ENCODE data around the gene DDIT3.
"Not testable (repeated sequence)": the region's sequence is repeated elsewhere in the genome, so short reads cannot be mapped to it uniquely, and the experiment has no call there.

The DDIT3 gene, protein sequence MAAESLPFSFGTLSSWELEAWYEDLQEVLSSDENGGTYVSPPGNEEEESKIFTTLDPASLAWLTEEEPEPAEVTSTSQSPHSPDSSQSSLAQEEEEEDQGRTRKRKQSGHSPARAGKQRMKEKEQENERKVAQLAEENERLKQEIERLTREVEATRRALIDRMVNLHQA

DNA sequence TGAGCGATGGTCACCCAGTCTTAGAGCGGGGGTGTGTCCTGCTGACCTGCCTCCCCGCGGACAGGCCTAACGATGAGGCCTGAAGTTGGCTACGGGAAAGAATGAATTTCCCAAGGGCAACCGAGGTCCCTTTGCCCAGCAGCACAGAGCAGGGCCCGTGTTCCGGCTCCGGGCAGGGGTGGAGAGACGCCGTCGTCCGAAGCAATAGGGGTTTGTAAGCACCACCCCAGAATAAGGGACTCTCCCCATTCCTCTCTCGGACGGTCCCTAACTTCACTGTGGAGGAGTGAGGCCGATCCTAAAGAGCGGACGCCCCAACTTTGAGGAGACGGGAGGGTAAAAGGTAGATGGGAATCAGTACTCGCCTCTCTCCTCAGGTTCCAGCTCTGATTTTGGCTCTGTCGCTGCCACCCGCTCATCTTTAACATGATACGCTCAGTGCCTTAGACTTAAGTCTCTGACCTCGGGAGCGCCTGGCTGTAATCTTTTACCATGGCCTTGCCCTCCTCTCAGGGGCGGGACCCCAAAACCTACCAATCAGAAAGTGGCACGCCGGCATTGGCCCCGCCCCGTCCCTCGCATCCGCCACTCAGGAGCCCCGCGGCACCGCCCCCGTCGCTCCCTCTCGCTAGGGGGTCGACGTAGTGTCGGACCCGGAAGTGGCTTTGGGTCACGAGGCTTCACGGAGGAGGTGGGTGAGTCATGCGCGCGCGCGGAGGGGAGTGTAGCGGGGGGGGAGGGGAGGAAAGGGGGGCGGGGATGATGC lies at the start of gene DDIT3:
Gene DDIT3, minus strand, starts transcription at position 462 of the 766 bp plus-strand sequence. CDS start 3,108 bp downstream, outside the sequence.
- TF ChIP-seq, protein P1, sequence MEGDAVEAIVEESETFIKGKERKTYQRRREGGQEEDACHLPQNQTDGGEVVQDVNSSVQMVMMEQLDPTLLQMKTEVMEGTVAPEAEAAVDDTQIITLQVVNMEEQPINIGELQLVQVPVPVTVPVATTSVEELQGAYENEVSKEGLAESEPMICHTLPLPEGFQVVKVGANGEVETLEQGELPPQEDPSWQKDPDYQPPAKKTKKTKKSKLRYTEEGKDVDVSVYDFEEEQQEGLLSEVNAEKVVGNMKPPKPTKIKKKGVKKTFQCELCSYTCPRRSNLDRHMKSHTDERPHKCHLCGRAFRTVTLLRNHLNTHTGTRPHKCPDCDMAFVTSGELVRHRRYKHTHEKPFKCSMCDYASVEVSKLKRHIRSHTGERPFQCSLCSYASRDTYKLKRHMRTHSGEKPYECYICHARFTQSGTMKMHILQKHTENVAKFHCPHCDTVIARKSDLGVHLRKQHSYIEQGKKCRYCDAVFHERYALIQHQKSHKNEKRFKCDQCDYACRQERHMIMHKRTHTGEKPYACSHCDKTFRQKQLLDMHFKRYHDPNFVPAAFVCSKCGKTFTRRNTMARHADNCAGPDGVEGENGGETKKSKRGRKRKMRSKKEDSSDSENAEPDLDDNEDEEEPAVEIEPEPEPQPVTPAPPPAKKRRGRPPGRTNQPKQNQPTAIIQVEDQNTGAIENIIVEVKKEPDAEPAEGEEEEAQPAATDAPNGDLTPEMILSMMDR (IDR thresholded peaks at IDR 0.05; ENCODE audit: control extremely low read depth, extremely low read depth, low read depth, missing control alignments) = no peak
- peak; percentile 97 for DNase-seq (ENCODE audit: extremely low spot score)
- ChIA-PET CTCF (interaction anchor here (1.5 kb wide), 2 partner anchors 14 to 67 kb away, joined by 3 read pairs; no protein-coding TSS in a partner anchor), POLR2A (interaction anchor here (0.5 to 2.1 kb wide), 16 partner anchors 10 to 294 kb away, joined by 3 to 7 read pairs (median 5); partner anchors contain the start of genes ARHGAP9, ARHGEF25, DCTN2 and GLI1)

DNA sequence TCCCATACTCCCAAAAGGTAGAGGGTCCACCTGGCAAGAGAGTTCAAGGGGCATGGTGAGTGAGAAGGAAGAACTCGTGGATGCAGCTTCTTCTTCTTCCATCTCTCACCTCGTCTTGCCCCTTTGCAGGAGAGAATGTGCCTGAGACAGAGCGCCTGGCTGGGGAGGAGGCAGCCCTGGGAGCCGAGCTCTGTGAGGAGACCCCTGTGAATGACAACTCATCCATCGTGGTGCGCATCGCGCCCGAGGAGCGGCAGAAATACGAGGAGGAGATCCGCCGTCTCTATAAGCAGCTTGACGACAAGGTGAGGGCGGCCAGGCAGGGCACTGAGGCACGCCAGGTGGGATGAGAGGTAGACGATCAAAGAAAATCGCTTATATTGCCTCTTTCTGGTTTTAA lies 49.5 kb upstream of the DDIT3 start:
- ChIA-PET POLR2A (no interaction called here), CTCF (interaction anchor here (1.6 to 12.9 kb wide), 2 partner anchors 13 to 124 kb away, joined by 3 to 134 read pairs; partner anchors contain the start of gene OS9)
- TF ChIP-seq, protein P1 (IDR thresholded peaks at IDR 0.05; ENCODE audit: control extremely low read depth, extremely low read depth, low read depth, missing control alignments) = no peak
- no peak for DNase-seq (ENCODE audit: extremely low spot score)

DNA sequence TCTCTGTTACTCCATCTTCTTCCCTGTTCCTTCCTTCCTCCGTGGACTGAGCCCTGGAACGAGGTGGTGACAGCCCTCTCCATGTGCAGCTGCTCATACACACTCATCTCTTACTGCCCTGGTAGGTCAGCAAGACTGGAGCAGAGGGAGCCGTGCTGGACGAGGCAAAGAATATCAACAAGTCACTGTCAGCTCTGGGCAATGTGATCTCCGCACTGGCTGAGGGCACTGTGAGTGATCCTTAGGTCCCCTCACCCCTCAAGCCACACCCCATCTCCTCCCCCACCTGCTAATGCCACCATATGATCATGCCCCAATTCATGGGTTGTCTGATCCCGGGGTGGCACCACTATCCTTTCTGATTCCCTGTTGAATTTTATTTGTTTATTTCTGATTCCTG lies 48.5 kb upstream of the DDIT3 start:
- DNase-seq (ENCODE audit: extremely low spot score) = no peak
- TF ChIP-seq, protein P1 (IDR thresholded peaks at IDR 0.05; ENCODE audit: control extremely low read depth, extremely low read depth, low read depth, missing control alignments) = no peak
- CTCF ChIA-PET = interaction anchor here (1.6 to 12.9 kb wide), 2 partner anchors 14 to 125 kb away, joined by 3 to 134 read pairs; partner anchors contain the start of gene OS9
- POLR2A ChIA-PET = no interaction called here

DNA sequence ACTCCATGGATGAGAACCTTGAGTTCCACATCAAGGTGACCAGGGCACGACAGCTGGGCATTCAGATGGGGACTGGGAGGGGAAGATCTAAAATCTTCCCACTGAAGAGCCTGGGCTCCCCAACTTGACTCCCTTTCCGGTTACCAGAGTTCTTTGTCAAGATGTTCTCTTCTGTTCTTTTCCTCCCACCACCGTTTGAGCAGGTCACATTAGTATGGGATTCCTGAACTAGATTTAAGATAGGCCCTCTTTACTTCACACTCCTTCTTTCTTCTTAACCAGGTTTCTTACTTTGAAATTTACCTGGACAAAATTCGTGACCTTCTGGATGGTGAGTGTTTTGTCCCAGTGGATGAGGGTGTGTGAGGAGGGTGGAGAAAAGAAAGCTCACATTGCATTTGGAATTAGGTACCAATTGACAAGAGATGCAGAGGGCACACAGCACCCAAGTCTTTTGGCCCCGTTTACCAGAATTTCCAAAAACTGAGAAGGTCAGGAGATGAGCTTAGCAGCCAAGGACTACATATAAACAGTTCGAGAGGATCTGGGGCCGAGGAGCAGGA lies 43.9 kb upstream of the DDIT3 start:
- ChIA-PET CTCF (interaction anchor here (12.9 kb wide), 1 partner anchor 19 kb away, joined by 134 read pairs; no protein-coding TSS in a partner anchor), POLR2A (no interaction called here)
- TF ChIP-seq, protein P1 (IDR thresholded peaks at IDR 0.05; ENCODE audit: control extremely low read depth, extremely low read depth, low read depth, missing control alignments) = no peak
- no peak for DNase-seq (ENCODE audit: extremely low spot score)

DNA sequence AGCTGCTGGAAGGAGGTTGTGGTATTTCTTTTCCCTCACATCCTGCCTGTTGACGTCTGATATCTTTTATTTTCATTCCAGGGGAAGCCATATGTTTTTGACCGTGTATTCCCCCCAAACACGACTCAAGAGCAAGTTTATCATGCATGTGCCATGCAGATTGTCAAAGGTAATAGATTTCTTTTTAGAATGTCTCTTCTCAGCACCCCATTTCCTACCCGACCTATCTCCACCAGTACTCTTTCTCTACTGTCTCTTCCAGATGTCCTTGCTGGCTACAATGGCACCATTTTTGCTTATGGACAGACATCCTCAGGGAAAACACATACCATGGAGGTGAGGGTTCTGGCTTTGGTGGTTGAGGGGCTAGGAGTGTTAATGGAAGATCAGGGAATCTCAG lies 43.0 kb upstream of the DDIT3 start:
- ChIA-PET POLR2A (no interaction called here), CTCF (interaction anchor here (12.9 kb wide), 1 partner anchor 20 kb away, joined by 134 read pairs; no protein-coding TSS in a partner anchor)
- TF ChIP-seq, protein P1 (IDR thresholded peaks at IDR 0.05; ENCODE audit: control extremely low read depth, extremely low read depth, low read depth, missing control alignments) = no peak
- DNase-seq (ENCODE audit: extremely low spot score) = no peak

DNA sequence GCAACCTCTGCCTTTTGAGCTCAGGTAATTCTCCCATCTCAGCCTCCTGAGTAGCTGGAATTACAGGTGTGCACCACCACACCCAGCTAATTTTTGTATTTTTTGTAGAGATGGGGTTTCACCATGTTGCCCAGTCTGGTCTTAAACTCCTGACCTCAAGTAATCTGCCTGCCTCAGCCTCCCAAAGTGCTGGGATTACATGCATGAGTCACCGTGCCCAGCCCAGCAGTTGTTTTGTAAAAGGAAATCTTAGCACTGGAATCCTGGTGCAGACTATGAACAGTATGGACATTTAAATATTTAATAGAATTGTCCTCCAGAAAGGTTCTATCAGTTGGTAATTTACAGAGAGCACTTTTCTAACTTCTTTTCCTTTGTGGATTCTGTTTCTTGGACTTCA lies 40.8 kb upstream of the DDIT3 start:
- POLR2A ChIA-PET; DNase-seq (ENCODE audit: extremely low spot score): not testable (repeated sequence)
- CTCF ChIA-PET = interaction anchor here (0.9 to 2.3 kb wide), 3 partner anchors 10 to 59 kb away, joined by 3 to 9 read pairs (median 4); no protein-coding TSS in a partner anchor

Measured in GM10248 (cell line).